ENCODE results near the gene DGKB.

Gene DGKB

GRCh38 chr7:14817829-14818614 lies 84.5 kb downstream of the DGKB start:
- DNase-seq, result no peak

- no peak for DNase-seq
These were observed 95.0 kb downstream of the DGKB start for GRCh38 chr7:14807507-14807906.

- no peak for DNase-seq
These were observed 95.7 kb downstream of the DGKB start for GRCh38 chr7:14806891-14807290.

GRCh38 chr7:14805105-14805719 lies 97.3 kb downstream of the DGKB start:
- no peak for DNase-seq

- no peak for DNase-seq
These were observed 101.9 kb downstream of the DGKB start for GRCh38 chr7:14800664-14801063.

GRCh38 chr7:14793151-14793550 lies 109.4 kb downstream of the DGKB start:
- no peak for DNase-seq

GRCh38 chr7:14787551-14787950 lies 115.0 kb downstream of the DGKB start:
- no peak for DNase-seq

- DNase-seq, result no peak
These were observed 116.1 kb downstream of the DGKB start for GRCh38 chr7:14786314-14786895.

GRCh38 chr7:14777806-14778205 lies 124.7 kb downstream of the DGKB start:
- DNase-seq, result no peak

- no peak for DNase-seq
These were observed 126.3 kb downstream of the DGKB start for GRCh38 chr7:14776266-14776665.

GRCh38 chr7:14773729-14774271 lies 128.8 kb downstream of the DGKB start:
- DNase-seq, result no peak

GRCh38 chr7:14770614-14771013 lies 131.9 kb downstream of the DGKB start:
- no peak for DNase-seq

- no peak for DNase-seq
These were observed 133.3 kb downstream of the DGKB start for GRCh38 chr7:14769261-14769660.

- no peak for DNase-seq
These were observed 134.7 kb downstream of the DGKB start for GRCh38 chr7:14767716-14768425.

GRCh38 chr7:14766747-14767146 lies 135.8 kb downstream of the DGKB start:
- DNase-seq, result no peak

- no peak for DNase-seq
These were observed 136.8 kb downstream of the DGKB start for GRCh38 chr7:14765731-14766130.

- no peak for DNase-seq
These were observed 140.0 kb downstream of the DGKB start for GRCh38 chr7:14762561-14762960.

GRCh38 chr7:14761510-14762296 lies 140.8 kb downstream of the DGKB start:
- no peak for DNase-seq

GRCh38 chr7:14760730-14761478 lies 141.6 kb downstream of the DGKB start:
- DNase-seq, result no peak

GRCh38 chr7:14759785-14760184 lies 142.8 kb downstream of the DGKB start:
- DNase-seq, result no peak

GRCh38 chr7:14754631-14755030 lies 147.9 kb downstream of the DGKB start:
- no peak for DNase-seq

GRCh38 chr7:14752301-14752700 lies 150.2 kb downstream of the DGKB start:
- DNase-seq, result no peak

Measured in hematopoietic multipotent progenitor cell treated with erythropoietin and hydrocortisone succinate and interleukin-3 and kit ligand, for 6 days (in vitro differentiated cells).